Suprapubic skin (tissue), 4 donors: ENCODE data around the gene DDAH1. TPM values are rescaled to one million over a fixed set of nuclear protein-coding genes. Genes with fewer than 3 reads are reported as not detected.

Source experiments
- DNase-seq, 2 donors: peaks; one replicate each; pipeline ENCODE4 v3.0.0-alpha.2; 2019; ENCODE audit warnings: low spot score in 2 of 2
- H3K27ac ChIP-seq: fragments of 200-600 bp; sonication (generic); one replicate; pipeline ENCODE4 v1.5.1; 2019
- H3K27me3 ChIP-seq: fragments of 200-600 bp; sonication (generic); one replicate; pipeline ENCODE4 v1.5.1; 2019
- H3K36me3 ChIP-seq: fragments of 200-600 bp; sonication (generic); one replicate; pipeline ENCODE4 v1.5.1; 2019
- H3K4me1 ChIP-seq: fragments of 200-600 bp; sonication (generic); one replicate; pipeline ENCODE4 v1.5.1; 2019
- H3K4me3 ChIP-seq: fragments of 200-600 bp; sonication (generic); one replicate; pipeline ENCODE4 v1.5.1; 2019; ENCODE audit warnings: mild to moderate bottlenecking
- H3K9me3 ChIP-seq: fragments of 200-600 bp; sonication (generic); one replicate; pipeline ENCODE4 v1.5.1; 2019
- CTCF ChIP-seq, 2 donors: fragments of 200-600 bp in 1 of 2; fragments of 450-650 bp in 1 of 2; sonication (generic) in 1 of 2; IDR thresholded peaks; one replicate each; pipeline ENCODE4 v1.5.1; 2016 to 2019; ENCODE audit warnings: antibody characterized with exemption in 2 of 2, mild to moderate bottlenecking in 1 of 2, moderate library complexity in 1 of 2
- EP300 ChIP-seq: sonication (generic); formaldehyde crosslinking; IDR thresholded peaks from one replicate; pipeline ENCODE4 v1.6.1; 2017; ENCODE audit warnings: antibody characterized with exemption
- POLR2A ChIP-seq, 2 donors: fragments of 450-650 bp; IDR thresholded peaks; one replicate each; pipeline ENCODE4 v1.6.1; 2017; ENCODE audit warnings: antibody characterized with exemption in 2 of 2, mild to moderate bottlenecking in 2 of 2, moderate library complexity in 2 of 2
- POLR2AphosphoS5 ChIP-seq, 3 donors: sonication (generic); formaldehyde crosslinking; IDR thresholded peaks; one replicate each; pipeline ENCODE4 v1.6.1; 2017; ENCODE audit warnings: antibody characterized with exemption in 3 of 3
- WGBS: methylation state at CpG from one replicate; pipeline ENCODE4 v1.1.5; 2018; 5-methylcytosine and 5-hydroxymethylcytosine counted together
- total RNA-seq, 4 donors: library from RNA; depleted of rRNA; stranded (reverse); fragments of >200 nt; gene quantifications; one replicate each; pipeline ENCODE4 v1.1.0, GENCODE V29; 2016

Gene DDAH1
- total RNA-seq, 4 donors from 2014 or later = 10.4 to 19.6 (median 15.5) TPM

GRCh38 chr1:85376356-85376755 lies 88.6 kb downstream of the DDAH1 start:
- Histone ChIP-seq H3K36me3 (no peaks in the 10 kb centered on the region), H3K4me1 (peaks cover 13% of the 10 kb centered on the region), H3K4me3 (no peak overlapping the region), H3K27me3 (no peaks in the 10 kb centered on the region), H3K27ac (no peak overlapping the region), H3K9me3 (no peaks in the 10 kb centered on the region)
- 77% methylated on average over 1 of the region's 1 CpG for WGBS
- no peak for DNase-seq
- TF ChIP-seq CTCF (IDR thresholded peaks at IDR 0.05) (no peak), POLR2AphosphoS5 (IDR thresholded peaks at IDR 0.05) (no peak)

GRCh38 chr1:85375493-85375892 lies 89.5 kb downstream of the DDAH1 start:
- H3K27ac ChIP-seq = no peak overlapping the region
- no peak overlapping the region for H3K4me3 ChIP-seq
- WGBS = 89% methylated on average over 2 of the region's 2 CpGs
- DNase-seq = no peak
- H3K36me3 ChIP-seq = no peaks in the 10 kb centered on the region
- no peaks in the 10 kb centered on the region for H3K9me3 ChIP-seq
- H3K27me3 ChIP-seq = no peaks in the 10 kb centered on the region
- TF ChIP-seq EP300 (no peak), POLR2A (IDR thresholded peaks at IDR 0.05) (no peak)
- peaks cover 13% of the 10 kb centered on the region for H3K4me1 ChIP-seq

GRCh38 chr1:85374160-85374559 lies 90.8 kb downstream of the DDAH1 start:
- no peak overlapping the region for H3K27ac ChIP-seq
- no peak for DNase-seq
- no peaks in the 10 kb centered on the region for H3K9me3 ChIP-seq
- H3K27me3 ChIP-seq = no peaks in the 10 kb centered on the region
- TF ChIP-seq POLR2A (IDR thresholded peaks at IDR 0.05) (no peak), EP300 (no peak), POLR2AphosphoS5 (IDR thresholded peaks at IDR 0.05) (no peak), CTCF (IDR thresholded peaks at IDR 0.05) (no peak)
- H3K36me3 ChIP-seq = no peaks in the 10 kb centered on the region
- peaks cover 13% of the 10 kb centered on the region for H3K4me1 ChIP-seq
- H3K4me3 ChIP-seq = no peak overlapping the region

- no peak for DNase-seq
- 63% methylated on average over 3 of the region's 3 CpGs for WGBS
- H3K27me3 ChIP-seq = no peaks in the 10 kb centered on the region
- no peak overlapping the region for H3K4me3 ChIP-seq
- H3K9me3 ChIP-seq = no peaks in the 10 kb centered on the region
- H3K27ac ChIP-seq = no peak overlapping the region
- TF ChIP-seq POLR2A (IDR thresholded peaks at IDR 0.05) = no peak
- no peak for TF ChIP-seq EP300
- TF ChIP-seq CTCF (IDR thresholded peaks at IDR 0.05) = no peak
- TF ChIP-seq POLR2AphosphoS5 (IDR thresholded peaks at IDR 0.05) = no peak
- H3K4me1 ChIP-seq = peaks cover 13% of the 10 kb centered on the region
- no peaks in the 10 kb centered on the region for H3K36me3 ChIP-seq
Observed at GRCh38 chr1:85373378-85373708, 91.6 kb downstream of the DDAH1 start.

- Histone ChIP-seq H3K9me3 (no peaks in the 10 kb centered on the region), H3K27me3 (no peaks in the 10 kb centered on the region), H3K4me3 (no peak overlapping the region), H3K27ac (no peak overlapping the region), H3K4me1 (peaks cover 13% of the 10 kb centered on the region), H3K36me3 (no peaks in the 10 kb centered on the region)
- 31% methylated on average over 5 of the region's 5 CpGs for WGBS
- TF ChIP-seq POLR2A (IDR thresholded peaks at IDR 0.05) = no peak
- TF ChIP-seq CTCF (IDR thresholded peaks at IDR 0.05) = no peak
- TF ChIP-seq EP300 = no peak
- TF ChIP-seq POLR2AphosphoS5 (IDR thresholded peaks at IDR 0.05) = no peak
- no peak for DNase-seq
Observed at GRCh38 chr1:85372683-85373377, 92.1 kb downstream of the DDAH1 start.

- no peaks in the 10 kb centered on the region for H3K9me3 ChIP-seq
- H3K27ac ChIP-seq = no peak overlapping the region
- no peaks in the 10 kb centered on the region for H3K36me3 ChIP-seq
- TF ChIP-seq POLR2A (IDR thresholded peaks at IDR 0.05) = no peak
- no peak for TF ChIP-seq CTCF (IDR thresholded peaks at IDR 0.05)
- no peak for TF ChIP-seq EP300
- no peak for TF ChIP-seq POLR2AphosphoS5 (IDR thresholded peaks at IDR 0.05)
- H3K4me3 ChIP-seq = no peak overlapping the region
- no peaks in the 10 kb centered on the region for H3K27me3 ChIP-seq
- no peak for DNase-seq
- peaks cover 13% of the 10 kb centered on the region for H3K4me1 ChIP-seq
- 71% methylated on average over 2 of the region's 2 CpGs for WGBS
Observed at GRCh38 chr1:85371021-85371420, 93.9 kb downstream of the DDAH1 start.
